ENCODE results near the gene CENPU. TPM values are rescaled to one million over a fixed set of nuclear protein-coding genes. Genes with fewer than 3 reads are reported as not detected.
A peak's percentile ranks its signal among the peaks of the same experiment; 100 is the strongest.

The CENPU gene
- total RNA-seq, 2 donors from 2014 or later, result 11.4 to 28.1 TPM

DNA sequence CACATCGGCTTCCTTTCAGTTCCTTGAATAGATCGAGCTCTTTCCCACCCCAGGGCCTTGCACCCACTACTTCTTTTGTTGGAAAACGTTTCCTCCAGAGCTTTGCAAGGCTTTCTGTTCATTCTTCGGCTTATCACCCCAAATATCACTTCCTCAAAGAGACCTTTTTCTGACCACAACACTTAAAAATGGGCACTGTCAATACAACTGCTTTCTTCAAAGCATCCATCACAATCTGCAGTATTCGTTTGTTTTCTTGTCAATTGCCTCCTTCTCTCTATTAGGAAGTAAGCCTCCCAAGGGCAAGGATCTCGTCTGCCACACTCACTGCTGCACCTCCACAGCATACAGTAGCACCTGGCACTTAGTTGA is 17.7 kb upstream of the CENPU start:
- no peak for DNase-seq
- H3K36me3 ChIP-seq, result no peaks in the 10 kb centered on the region
- intact Hi-C loops (cut with DNase I), result no loop called here

DNA sequence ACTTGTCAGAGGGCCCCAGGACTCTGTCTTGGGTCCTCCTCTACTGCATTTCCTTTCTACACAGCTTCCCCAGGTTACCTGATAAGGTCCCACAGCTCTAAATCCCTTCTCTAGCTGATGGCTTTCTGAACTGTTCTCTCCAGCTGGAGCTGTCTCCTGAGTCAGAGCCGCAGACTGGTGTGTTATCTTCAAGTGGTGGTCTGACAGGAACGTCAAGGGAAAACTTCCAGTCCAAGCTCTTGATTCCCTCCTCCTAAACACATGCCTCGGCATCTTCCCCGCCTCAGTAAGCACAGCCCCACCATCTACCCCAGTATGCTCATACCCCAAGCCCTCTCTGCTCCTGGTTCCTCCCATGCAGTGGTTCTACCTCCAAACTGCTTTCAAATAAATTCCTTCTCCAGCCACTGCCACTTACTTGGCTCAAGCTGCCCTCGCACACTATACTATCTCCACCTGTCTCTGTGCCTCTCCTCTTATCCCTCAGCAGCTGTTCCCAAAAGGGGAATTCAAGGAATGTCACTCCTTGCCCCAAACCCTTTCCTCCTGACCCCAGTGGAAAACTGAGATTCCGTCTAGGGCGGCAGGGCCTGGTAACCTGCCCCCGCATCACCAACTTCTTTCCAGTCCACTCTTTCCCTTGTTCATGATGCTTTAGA is 17.2 kb upstream of the CENPU start:
- intact Hi-C loops (cut with DNase I), result no loop called here
- H3K9ac ChIP-seq (ENCODE audit: low read depth in 2 of 2, low read length in 2 of 2), result no peak overlapping the region
- TF ChIP-seq, protein P1, sequence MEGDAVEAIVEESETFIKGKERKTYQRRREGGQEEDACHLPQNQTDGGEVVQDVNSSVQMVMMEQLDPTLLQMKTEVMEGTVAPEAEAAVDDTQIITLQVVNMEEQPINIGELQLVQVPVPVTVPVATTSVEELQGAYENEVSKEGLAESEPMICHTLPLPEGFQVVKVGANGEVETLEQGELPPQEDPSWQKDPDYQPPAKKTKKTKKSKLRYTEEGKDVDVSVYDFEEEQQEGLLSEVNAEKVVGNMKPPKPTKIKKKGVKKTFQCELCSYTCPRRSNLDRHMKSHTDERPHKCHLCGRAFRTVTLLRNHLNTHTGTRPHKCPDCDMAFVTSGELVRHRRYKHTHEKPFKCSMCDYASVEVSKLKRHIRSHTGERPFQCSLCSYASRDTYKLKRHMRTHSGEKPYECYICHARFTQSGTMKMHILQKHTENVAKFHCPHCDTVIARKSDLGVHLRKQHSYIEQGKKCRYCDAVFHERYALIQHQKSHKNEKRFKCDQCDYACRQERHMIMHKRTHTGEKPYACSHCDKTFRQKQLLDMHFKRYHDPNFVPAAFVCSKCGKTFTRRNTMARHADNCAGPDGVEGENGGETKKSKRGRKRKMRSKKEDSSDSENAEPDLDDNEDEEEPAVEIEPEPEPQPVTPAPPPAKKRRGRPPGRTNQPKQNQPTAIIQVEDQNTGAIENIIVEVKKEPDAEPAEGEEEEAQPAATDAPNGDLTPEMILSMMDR (IDR thresholded peaks at IDR 0.05), result no peak
- no peaks in the 10 kb centered on the region for H3K27me3 ChIP-seq
- no peak overlapping the region for H3K4me3 ChIP-seq
- H3K9me3 ChIP-seq, result no peaks in the 10 kb centered on the region
- no peaks in the 10 kb centered on the region for H3K36me3 ChIP-seq
- H3K27ac ChIP-seq, result no peak overlapping the region
- peaks cover 14% of the 10 kb centered on the region for H3K4me1 ChIP-seq
- no peak for DNase-seq

More for the DNA sequence above, 17.7 kb upstream of the CENPU start:
- no peaks in the 10 kb centered on the region for H3K9me3 ChIP-seq
- no peak overlapping the region for H3K9ac ChIP-seq (ENCODE audit: low read depth in 2 of 2, low read length in 2 of 2)
- peaks cover 9% of the 10 kb centered on the region for H3K4me1 ChIP-seq
- H3K27me3 ChIP-seq, result no peaks in the 10 kb centered on the region
- no peak overlapping the region for H3K4me3 ChIP-seq
- no peak overlapping the region for H3K27ac ChIP-seq
- TF ChIP-seq, protein P1 (IDR thresholded peaks at IDR 0.05), result no peak

DNA sequence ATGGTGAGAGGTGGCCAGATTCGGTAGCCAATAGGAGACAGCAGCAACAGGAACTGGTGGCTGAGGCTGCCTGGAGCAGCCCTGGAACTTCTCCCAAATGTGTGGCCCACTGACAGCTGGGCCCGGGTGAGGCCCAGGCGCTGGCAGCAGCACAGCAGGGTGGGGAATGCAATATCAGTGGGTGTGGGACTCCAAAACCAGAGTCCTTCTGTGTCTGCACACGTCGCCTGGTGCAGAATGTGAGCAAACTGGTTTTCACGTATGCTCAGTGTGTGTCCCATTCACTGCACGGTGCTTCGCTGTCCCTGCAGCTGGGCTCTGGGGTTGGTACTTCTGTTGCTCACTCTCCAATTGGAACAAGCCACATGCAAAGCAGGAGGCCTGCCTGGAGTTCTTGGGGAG is 14.4 kb upstream of the CENPU start:
- Histone ChIP-seq H3K36me3 (no peaks in the 10 kb centered on the region), H3K9ac (ENCODE audit: low read depth in 2 of 2, low read length in 2 of 2) (no peak overlapping the region), H3K4me1 (peaks cover 15% of the 10 kb centered on the region), H3K27me3 (no peaks in the 10 kb centered on the region), H3K4me3 (no peak overlapping the region), H3K27ac (no peak overlapping the region), H3K9me3 (no peaks in the 10 kb centered on the region)
- intact Hi-C loops (cut with DNase I), result loop anchor here (5.0 kb wide), 1 partner anchor 239 kb away; no protein-coding TSS in a partner anchor
- DNase-seq, result peak; percentile 45
- TF ChIP-seq, protein P1 (IDR thresholded peaks at IDR 0.05), result no peak

DNA sequence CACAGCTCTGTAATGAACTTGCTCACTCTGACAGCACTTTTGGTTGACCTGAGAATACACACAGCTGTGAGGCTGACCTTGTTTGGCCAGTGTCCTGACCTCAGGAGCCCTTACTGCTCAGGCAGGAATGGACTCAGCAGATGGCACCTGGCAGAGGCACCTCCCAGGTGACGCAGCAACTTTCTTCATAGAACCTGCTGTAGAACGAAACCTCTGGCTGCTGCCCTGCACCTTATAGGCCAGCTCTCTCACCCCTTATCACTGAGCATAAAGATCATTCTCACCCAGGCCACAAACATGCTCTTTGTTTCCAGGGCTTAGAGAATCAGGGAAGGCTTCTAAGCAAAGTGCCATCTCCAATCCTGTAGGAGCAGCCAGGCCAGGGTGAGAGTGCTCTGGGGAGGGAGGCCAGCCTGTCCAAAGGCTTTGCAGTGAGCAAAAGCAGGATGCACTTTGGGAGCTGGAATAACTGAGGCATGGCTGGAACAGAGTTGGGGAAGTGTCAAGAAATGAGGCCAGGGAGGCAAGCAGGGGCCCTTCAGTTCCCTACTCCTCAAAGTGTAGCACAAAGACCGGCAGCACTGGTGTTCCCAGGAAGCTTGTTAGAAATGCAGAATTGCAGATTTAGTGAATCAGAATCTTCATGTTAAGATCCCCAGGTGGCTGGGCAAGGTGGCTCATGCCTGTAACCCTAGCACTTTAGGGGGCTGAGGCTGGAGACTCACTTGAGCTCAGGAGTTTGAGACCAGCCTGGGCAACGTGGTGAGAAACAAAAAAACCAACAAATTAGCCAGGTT is 13.3 kb upstream of the CENPU start:
- Histone ChIP-seq H3K9ac (ENCODE audit: low read depth in 2 of 2, low read length in 2 of 2) (peak overlapping the region in 1 of 2 donors; percentile 4), H3K9me3 (no peaks in the 10 kb centered on the region), H3K4me1 (peaks cover 15% of the 10 kb centered on the region), H3K36me3 (no peaks in the 10 kb centered on the region), H3K4me3 (no peak overlapping the region), H3K27ac (peak overlapping the region; percentile 72), H3K27me3 (no peaks in the 10 kb centered on the region)
- peak; percentile 76 for DNase-seq
- intact Hi-C loops (cut with DNase I), result loop anchor here (5.0 kb wide), 1 partner anchor 240 kb away; no protein-coding TSS in a partner anchor
- TF ChIP-seq, protein P1 (IDR thresholded peaks at IDR 0.05), result no peak

DNA sequence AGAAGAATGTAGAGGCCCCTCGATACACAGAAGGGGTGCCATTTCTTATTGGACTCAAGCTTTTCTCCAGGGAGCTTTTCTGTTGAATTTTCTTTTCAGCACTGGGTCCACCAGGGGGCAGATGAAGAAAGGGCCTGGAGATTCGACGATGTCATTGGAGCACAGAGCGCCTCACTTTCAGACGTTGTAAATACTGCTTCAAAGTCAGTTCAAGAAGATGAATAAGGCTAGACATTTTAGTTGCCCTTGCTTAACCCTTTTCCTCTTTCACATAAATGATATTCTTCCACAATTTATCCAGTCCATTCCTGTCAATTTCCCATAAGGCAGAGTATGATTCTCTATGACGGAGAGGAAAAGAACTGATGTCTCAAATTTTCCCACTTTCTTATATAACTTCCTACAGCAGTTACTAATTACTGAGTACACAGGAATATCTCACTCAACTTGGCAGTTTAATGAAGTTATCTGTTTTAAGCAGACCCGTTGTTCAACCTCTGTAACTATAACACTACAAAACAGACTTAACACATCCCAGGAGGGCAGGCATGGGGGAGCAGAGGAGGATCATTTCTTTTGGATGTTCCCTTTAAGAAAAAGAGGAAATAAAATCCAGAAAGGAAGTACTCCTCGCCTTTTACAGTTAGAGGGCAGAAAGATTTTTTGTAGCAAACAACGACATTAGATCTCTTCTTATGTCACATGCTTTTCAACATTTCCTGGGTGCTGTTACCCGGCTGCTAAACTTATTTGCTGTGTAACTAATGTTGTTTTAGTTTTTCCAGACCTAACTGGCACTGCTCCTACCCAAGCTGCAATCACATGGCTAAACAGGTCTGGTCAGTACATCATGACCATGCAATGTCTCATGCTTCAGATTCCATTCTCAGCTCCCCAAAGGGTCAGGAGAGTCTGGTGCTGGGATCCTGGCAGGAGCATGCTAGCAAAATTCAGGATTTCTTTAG is 12.2 kb upstream of the CENPU start:
- intact Hi-C loops (cut with DNase I), result loop anchor here (5.0 kb wide), 1 partner anchor 241 kb away; no protein-coding TSS in a partner anchor
- TF ChIP-seq, protein P1 (IDR thresholded peaks at IDR 0.05), result peak; percentile 81
- Histone ChIP-seq H3K4me1 (peaks cover 15% of the 10 kb centered on the region), H3K27me3 (no peaks in the 10 kb centered on the region), H3K27ac (peak overlapping the region; percentile 72), H3K9ac (ENCODE audit: low read depth in 2 of 2, low read length in 2 of 2) (peak overlapping the region in 1 of 2 donors; percentile 4), H3K9me3 (no peaks in the 10 kb centered on the region), H3K36me3 (no peaks in the 10 kb centered on the region), H3K4me3 (no peak overlapping the region)
- peak; percentile 85 for DNase-seq
